Renal cortex interstitium (tissue), 11 donors: ENCODE results near the gene NR3C1. TPM values are rescaled to one million over a fixed set of nuclear protein-coding genes. Genes with fewer than 3 reads are reported as not detected.

Experiments used
- DNase-seq, 11 donors: peaks; one replicate each; pipeline ENCODE4 v3.0.0-alpha.2; 2013; ENCODE audit warnings: low read depth in 9 of 11, low spot score in 4 of 11; ENCODE audit errors: extremely low read depth in 1 of 11
- polyA plus RNA-seq, 3 donors: library from polyadenylated mRNA; unstranded; fragments of 120-200 nt; gene quantifications; one replicate each; pipeline ENCODE4 v1.2.1, GENCODE V29; 2013; ENCODE audit not compliant: insufficient read length in 3 of 3

The NR3C1 gene
- polyA plus RNA-seq, 3 donors, result 32.5 to 37.5 (median 33.9) TPM

- DNase-seq, result no peak
These were observed 169.2 kb downstream of the NR3C1 start for GRCh38 chr5:143234162-143234842.

GRCh38 chr5:143233031-143233430, 170.5 kb downstream of the NR3C1 start:
- no peak for DNase-seq

- no peak for DNase-seq
These were observed 171.3 kb downstream of the NR3C1 start for GRCh38 chr5:143231973-143232812.

GRCh38 chr5:143231416-143231815, 172.1 kb downstream of the NR3C1 start:
- DNase-seq, result no peak

GRCh38 chr5:143230676-143230996, 172.8 kb downstream of the NR3C1 start:
- DNase-seq, result no peak

- no peak for DNase-seq
These were observed 173.4 kb downstream of the NR3C1 start for GRCh38 chr5:143229896-143230675.

- no peak for DNase-seq
These were observed 174.0 kb downstream of the NR3C1 start for GRCh38 chr5:143229426-143229895.

- no peak for DNase-seq
These were observed 174.7 kb downstream of the NR3C1 start for GRCh38 chr5:143228597-143229293.
